Measurements from ENCODE around the gene SRCAP.

The SRCAP gene

DNA sequence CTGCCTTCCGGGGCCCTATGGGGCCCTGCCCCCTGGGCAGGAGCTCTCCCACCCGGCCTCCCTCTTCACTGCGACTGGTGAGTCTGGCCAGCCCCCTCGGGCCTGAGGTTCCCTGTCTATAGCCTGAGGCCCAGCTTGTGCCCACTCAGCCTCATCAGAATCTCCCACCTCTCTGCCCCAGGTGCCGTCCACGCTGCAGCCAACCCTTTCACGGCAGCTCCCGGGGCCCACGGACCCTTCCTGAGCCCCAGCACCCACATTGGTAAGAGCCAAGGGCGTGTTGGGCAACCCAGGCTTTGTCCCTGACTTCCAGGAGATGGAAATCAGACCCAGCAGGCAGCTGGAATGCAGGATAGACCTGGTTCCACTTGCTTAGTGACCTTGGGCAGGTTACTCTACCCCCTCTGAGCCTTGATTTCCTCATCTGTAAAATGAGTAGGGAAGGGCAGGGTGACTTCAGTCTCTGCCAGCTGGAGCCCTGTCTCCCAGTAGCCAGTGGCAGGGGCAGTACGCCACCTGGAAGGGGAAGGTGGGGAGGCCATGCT, 31.5 kb upstream of the SRCAP start:
- no peak for TF ChIP-seq FOXP2 (optimal IDR thresholded peaks at IDR 0.05; ENCODE audit: borderline replicate concordance, extremely low read depth, extremely low read length, insufficient read depth)
- TF ChIP-seq SIN3A (IDR thresholded peaks at IDR 0.05; ENCODE audit: borderline replicate concordance, insufficient read depth, low read length) = no peak
- TF ChIP-seq POLR2AphosphoS5 (IDR thresholded peaks at IDR 0.05; ENCODE audit: low read depth, low read length) = no peak
- TF ChIP-seq, protein P1, sequence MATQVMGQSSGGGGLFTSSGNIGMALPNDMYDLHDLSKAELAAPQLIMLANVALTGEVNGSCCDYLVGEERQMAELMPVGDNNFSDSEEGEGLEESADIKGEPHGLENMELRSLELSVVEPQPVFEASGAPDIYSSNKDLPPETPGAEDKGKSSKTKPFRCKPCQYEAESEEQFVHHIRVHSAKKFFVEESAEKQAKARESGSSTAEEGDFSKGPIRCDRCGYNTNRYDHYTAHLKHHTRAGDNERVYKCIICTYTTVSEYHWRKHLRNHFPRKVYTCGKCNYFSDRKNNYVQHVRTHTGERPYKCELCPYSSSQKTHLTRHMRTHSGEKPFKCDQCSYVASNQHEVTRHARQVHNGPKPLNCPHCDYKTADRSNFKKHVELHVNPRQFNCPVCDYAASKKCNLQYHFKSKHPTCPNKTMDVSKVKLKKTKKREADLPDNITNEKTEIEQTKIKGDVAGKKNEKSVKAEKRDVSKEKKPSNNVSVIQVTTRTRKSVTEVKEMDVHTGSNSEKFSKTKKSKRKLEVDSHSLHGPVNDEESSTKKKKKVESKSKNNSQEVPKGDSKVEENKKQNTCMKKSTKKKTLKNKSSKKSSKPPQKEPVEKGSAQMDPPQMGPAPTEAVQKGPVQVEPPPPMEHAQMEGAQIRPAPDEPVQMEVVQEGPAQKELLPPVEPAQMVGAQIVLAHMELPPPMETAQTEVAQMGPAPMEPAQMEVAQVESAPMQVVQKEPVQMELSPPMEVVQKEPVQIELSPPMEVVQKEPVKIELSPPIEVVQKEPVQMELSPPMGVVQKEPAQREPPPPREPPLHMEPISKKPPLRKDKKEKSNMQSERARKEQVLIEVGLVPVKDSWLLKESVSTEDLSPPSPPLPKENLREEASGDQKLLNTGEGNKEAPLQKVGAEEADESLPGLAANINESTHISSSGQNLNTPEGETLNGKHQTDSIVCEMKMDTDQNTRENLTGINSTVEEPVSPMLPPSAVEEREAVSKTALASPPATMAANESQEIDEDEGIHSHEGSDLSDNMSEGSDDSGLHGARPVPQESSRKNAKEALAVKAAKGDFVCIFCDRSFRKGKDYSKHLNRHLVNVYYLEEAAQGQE (IDR thresholded peaks at IDR 0.05; ENCODE audit: insufficient read depth in 1 of 2, low read depth in 2 of 2, low read length in 2 of 2) = no peak
- TF ChIP-seq TAF1 (IDR thresholded peaks at IDR 0.05; ENCODE audit: borderline replicate concordance, insufficient read depth, low read length) = no peak

DNA sequence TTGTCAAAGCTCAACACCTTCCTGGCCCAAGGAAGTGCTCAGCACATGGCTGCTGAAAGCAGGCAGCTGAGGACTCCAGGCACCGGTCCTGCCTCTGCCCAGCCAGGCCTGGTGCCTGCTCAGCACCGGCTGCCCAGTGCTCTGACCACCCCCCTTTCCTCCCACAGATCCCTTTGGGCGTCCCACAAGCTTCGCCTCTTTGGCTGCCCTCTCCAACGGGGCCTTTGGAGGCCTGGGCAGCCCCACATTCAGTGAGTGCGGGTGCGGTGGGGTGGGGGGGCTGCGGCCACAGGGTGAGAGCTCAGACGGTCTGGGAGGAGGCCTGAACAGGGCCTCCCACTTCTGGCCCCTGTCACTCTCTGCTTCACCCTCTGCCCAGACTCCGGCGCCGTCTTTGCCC, 30.6 kb upstream of the SRCAP start:
- TF ChIP-seq TAF1 (IDR thresholded peaks at IDR 0.05; ENCODE audit: borderline replicate concordance, insufficient read depth, low read length) (no peak), SIN3A (IDR thresholded peaks at IDR 0.05; ENCODE audit: borderline replicate concordance, insufficient read depth, low read length) (no peak), POLR2AphosphoS5 (IDR thresholded peaks at IDR 0.05; ENCODE audit: low read depth, low read length) (no peak), FOXP2 (optimal IDR thresholded peaks at IDR 0.05; ENCODE audit: borderline replicate concordance, extremely low read depth, extremely low read length, insufficient read depth) (no peak)
- TF ChIP-seq, protein P1 (IDR thresholded peaks at IDR 0.05; ENCODE audit: insufficient read depth in 1 of 2, low read depth in 2 of 2, low read length in 2 of 2) = no peak

DNA sequence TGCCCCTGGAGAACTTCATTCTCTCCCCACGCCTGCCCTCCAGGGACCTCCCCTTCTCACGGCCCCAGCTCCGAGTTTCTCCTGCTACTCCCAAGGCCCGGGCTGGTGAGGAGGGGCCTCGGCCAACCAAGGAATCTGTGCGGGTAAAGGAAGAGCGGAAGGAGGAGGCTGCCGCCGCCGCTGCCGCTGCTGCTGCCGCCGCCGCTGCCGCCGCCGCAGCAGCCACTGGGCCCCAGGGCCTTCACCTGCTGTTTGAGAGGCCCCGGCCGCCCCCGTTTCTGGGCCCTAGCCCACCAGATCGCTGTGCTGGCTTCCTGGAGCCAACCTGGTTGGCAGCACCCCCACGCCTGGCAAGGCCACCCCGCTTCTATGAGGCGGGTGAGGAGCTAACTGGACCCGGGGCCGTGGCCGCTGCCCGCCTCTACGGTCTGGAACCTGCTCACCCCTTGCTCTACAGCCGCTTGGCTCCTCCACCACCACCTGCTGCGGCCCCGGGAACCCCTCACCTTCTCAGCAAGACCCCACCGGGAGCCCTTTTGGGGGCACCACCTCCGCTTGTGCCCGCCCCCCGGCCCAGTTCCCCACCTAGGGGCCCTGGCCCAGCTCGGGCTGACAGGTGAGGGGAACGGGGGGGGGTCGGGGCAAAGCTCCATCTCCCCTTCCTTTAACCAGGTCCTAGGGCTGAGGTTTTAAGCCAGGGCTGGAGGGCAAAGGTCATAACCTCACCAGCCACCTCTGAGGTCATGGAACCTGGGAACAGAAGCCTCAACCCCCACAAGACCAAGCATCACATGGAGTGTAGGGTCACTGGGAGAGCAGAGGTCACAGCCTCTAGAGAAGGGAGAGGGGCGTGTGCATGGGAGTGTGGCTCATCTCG, 29.7 kb upstream of the SRCAP start:
- TF ChIP-seq TAF1 (IDR thresholded peaks at IDR 0.05; ENCODE audit: borderline replicate concordance, insufficient read depth, low read length) (no peak), POLR2AphosphoS5 (IDR thresholded peaks at IDR 0.05; ENCODE audit: low read depth, low read length) (no peak), FOXP2 (optimal IDR thresholded peaks at IDR 0.05; ENCODE audit: borderline replicate concordance, extremely low read depth, extremely low read length, insufficient read depth) (no peak), SIN3A (IDR thresholded peaks at IDR 0.05; ENCODE audit: borderline replicate concordance, insufficient read depth, low read length) (no peak)
- TF ChIP-seq, protein P1 (IDR thresholded peaks at IDR 0.05; ENCODE audit: insufficient read depth in 1 of 2, low read depth in 2 of 2, low read length in 2 of 2) = no peak

DNA sequence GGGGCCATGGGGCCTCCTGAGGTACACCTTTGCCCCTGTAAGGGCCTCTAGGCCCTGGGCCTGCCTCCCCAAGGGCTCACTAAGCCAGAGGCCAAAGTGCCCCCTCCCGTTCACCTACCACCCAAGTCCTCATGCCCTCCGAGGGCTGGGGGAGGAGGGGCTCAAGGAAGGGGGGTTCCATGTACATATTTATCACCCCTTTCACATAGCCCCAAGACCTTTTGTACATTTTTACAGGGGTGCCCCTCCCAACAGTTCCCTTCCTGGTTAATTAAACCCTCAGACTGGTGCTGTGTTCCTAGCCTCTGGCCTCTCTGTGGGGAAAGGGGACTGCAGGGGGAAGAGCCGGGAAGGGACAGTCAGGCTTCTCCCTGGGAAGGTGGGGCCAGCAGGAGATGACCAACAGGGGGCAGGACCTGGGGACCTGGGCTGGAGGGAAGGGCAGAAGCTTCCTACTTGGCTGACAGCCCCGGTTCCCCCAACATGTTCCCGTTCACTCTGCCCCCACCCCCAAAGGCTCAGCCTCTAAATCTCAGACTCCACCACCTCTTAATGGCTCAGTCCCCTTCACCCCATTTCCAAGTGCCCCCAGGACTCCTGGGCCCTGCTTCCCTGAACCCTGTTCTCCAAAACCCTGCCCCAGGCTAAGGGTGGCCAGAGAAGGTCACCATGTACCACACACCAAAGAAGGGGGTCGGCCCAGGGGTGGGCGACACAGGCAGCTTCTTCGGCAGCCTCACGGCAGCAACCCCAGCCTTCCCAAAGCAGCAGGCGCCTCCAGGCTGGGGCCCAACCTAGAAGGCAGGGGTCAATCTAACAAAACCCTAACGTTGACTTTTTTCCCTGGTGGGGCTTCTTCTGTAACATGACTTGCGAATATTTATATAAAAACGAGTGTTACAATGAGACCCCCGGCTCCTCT, 28.8 kb upstream of the SRCAP start:
- TF ChIP-seq, protein P1 (IDR thresholded peaks at IDR 0.05; ENCODE audit: insufficient read depth in 1 of 2, low read depth in 2 of 2, low read length in 2 of 2) = no peak
- TF ChIP-seq FOXP2 (optimal IDR thresholded peaks at IDR 0.05; ENCODE audit: borderline replicate concordance, extremely low read depth, extremely low read length, insufficient read depth) = no peak
- TF ChIP-seq POLR2AphosphoS5 (IDR thresholded peaks at IDR 0.05; ENCODE audit: low read depth, low read length) = no peak
- no peak for TF ChIP-seq SIN3A (IDR thresholded peaks at IDR 0.05; ENCODE audit: borderline replicate concordance, insufficient read depth, low read length)
- no peak for TF ChIP-seq TAF1 (IDR thresholded peaks at IDR 0.05; ENCODE audit: borderline replicate concordance, insufficient read depth, low read length)
